H1 (cell line): Measurements from ENCODE around the gene TMEM63C. TPM values are rescaled to one million over a fixed set of nuclear protein-coding genes. Genes with fewer than 3 reads are reported as not detected.

Experiments
- CTCF ChIA-PET: fragments of 300-600 bp; sonication (Branson Sonifier 250); formaldehyde crosslinking; loops from one replicate; lab custom pipeline; 2021; ENCODE audit not compliant: partially characterized antibody; lab: Charles Lee
- POLR2A ChIA-PET: fragments of 300-600 bp; sonication (Branson Sonifier 250); formaldehyde crosslinking; loops from one replicate; lab custom pipeline; 2021; ENCODE audit warnings: inconsistent platforms; ENCODE audit not compliant: partially characterized antibody; lab: Charles Lee
- DNase-seq, 2 experiments: peaks; one replicate each; pipeline versions ENCODE4 v3.0.0 to v3.0.0-alpha.2; 2010 to 2022; ENCODE audit warnings: low spot score in 2 of 2, low read depth in 1 of 2, mixed read lengths in 1 of 2
- FAIRE-seq: peaks from 2 replicates; lab custom pipeline; 2011; peaks lifted over from hg19 to GRCh38; lab: Jason Lieb, UNC
- H2AFZ ChIP-seq: 2 replicates; pipeline ENCODE4 v1.8.1; 2012; ENCODE audit warnings: low read length, inconsistent platforms
- H2AK5ac ChIP-seq: 2 replicates; pipeline ENCODE4 v1.6.1; 2013; ENCODE audit warnings: low read depth, low read length
- H2BK120ac ChIP-seq: replicated peaks from 2 replicates; pipeline ENCODE3; 2013; ENCODE audit warnings: low read depth, low read length, inconsistent platforms
- H2BK12ac ChIP-seq: 2 replicates; pipeline ENCODE4 v1.6.1; 2013; ENCODE audit warnings: low read depth, low read length
- H2BK15ac ChIP-seq: 2 replicates; pipeline ENCODE4 v1.6.1; 2013; ENCODE audit warnings: low read length
- H2BK20ac ChIP-seq: 2 replicates; pipeline ENCODE4 v1.6.1; 2013; ENCODE audit warnings: low read length
- H2BK5ac ChIP-seq: 2 replicates; pipeline ENCODE4 v1.6.1; 2013; ENCODE audit warnings: low read depth, low read length
- H3K14ac ChIP-seq: 2 replicates; pipeline ENCODE4 v1.6.1; 2013; ENCODE audit warnings: inconsistent platforms; ENCODE audit not compliant: insufficient read length
- H3K18ac ChIP-seq: 2 replicates; pipeline ENCODE4 v1.6.1; 2013; ENCODE audit warnings: low read length; ENCODE audit errors: extremely low read depth
- H3K23ac ChIP-seq: 2 replicates; pipeline ENCODE4 v1.6.1; 2013; ENCODE audit warnings: inconsistent platforms; ENCODE audit not compliant: insufficient read length
- H3K23me2 ChIP-seq: 2 replicates; pipeline ENCODE4 v1.6.1; 2013; ENCODE audit warnings: low read depth, low read length
- H3K27ac ChIP-seq: 2 replicates; pipeline ENCODE4 v1.6.1; 2011; ENCODE audit warnings: low read depth, low read length, inconsistent platforms
- H3K27me3 ChIP-seq, 4 experiments: replicated peaks in 1 of 4; 1 replicate in 1 of 4; 2 replicates in 3 of 4; pipeline versions ENCODE4 v1.6.1 to v1.8.1; 2011 to 2013; ENCODE audit warnings: low read length in 3 of 4, mild to moderate bottlenecking in 3 of 4, inconsistent platforms in 2 of 4, mixed read lengths in 2 of 4, moderate library complexity in 1 of 4; ENCODE audit not compliant: control insufficient read depth in 3 of 4, insufficient read depth in 3 of 4; ENCODE audit errors: extremely low read depth in 1 of 4
- H3K36me3 ChIP-seq, 4 experiments: 2 replicates each; pipeline versions ENCODE4 v1.6.1 to v1.8.1; 2011 to 2013; ENCODE audit warnings: mild to moderate bottlenecking in 4 of 4, low read length in 3 of 4, moderate library complexity in 2 of 4, control low read depth in 1 of 4, inconsistent platforms in 1 of 4; ENCODE audit not compliant: insufficient read depth in 4 of 4, control insufficient read depth in 2 of 4
- H3K4ac ChIP-seq: replicated peaks from 2 replicates; pipeline ENCODE3; 2013; ENCODE audit warnings: low read length, low read depth, mixed read lengths, inconsistent platforms; ENCODE audit not compliant: insufficient read length
- H3K4me1 ChIP-seq, 4 experiments: replicated peaks in 1 of 4; 1 replicate in 1 of 4; 2 replicates in 3 of 4; pipeline versions ENCODE4 v1.6.1 to v1.8.1; 2011 to 2013; ENCODE audit warnings: low read length in 3 of 4, inconsistent platforms in 2 of 4, mixed read lengths in 1 of 4; ENCODE audit not compliant: insufficient read depth in 4 of 4, control insufficient read depth in 3 of 4
- H3K4me2 ChIP-seq, 2 experiments: 2 replicates each; pipeline versions ENCODE4 v1.6.1 to v1.8.1; 2011 to 2013; ENCODE audit warnings: low read depth in 2 of 2, low read length in 2 of 2, control low read depth in 1 of 2, inconsistent platforms in 1 of 2, mild to moderate bottlenecking in 1 of 2; ENCODE audit not compliant: insufficient read depth in 1 of 2
- H3K4me3 ChIP-seq, 4 experiments: fragments of 200-600, 300-600 bp in 1 of 4; sonication (generic), shearing (Covaris generic), sonication (Bioruptor Twin) in 1 of 4; 2 replicates each; pipeline versions ENCODE4 v1.5.1 to v1.8.1; 2011 to 2016; ENCODE audit warnings: low read length in 4 of 4, low read depth in 3 of 4, control low read depth in 2 of 4, inconsistent platforms in 2 of 4, mild to moderate bottlenecking in 2 of 4, mixed read lengths in 1 of 4, moderate library complexity in 1 of 4; ENCODE audit not compliant: insufficient read depth in 2 of 4; ENCODE audit errors: extremely low read depth in 1 of 4
- H3K56ac ChIP-seq: replicated peaks from 2 replicates; pipeline ENCODE3; 2013; ENCODE audit warnings: low read depth, mild to moderate bottlenecking, mixed read lengths, low read length, inconsistent platforms; ENCODE audit not compliant: insufficient read length
- H3K79me1 ChIP-seq: 2 replicates; pipeline ENCODE4 v1.6.1; 2013; ENCODE audit warnings: low read depth, low read length, control low read depth
- H3K79me2 ChIP-seq, 2 experiments: 2 replicates each; pipeline versions ENCODE4 v1.6.1 to v1.8.1; 2012 to 2013; ENCODE audit warnings: low read length in 2 of 2, mild to moderate bottlenecking in 2 of 2, inconsistent platforms in 1 of 2; ENCODE audit not compliant: insufficient read depth in 2 of 2, control insufficient read depth in 1 of 2
- H3K9ac ChIP-seq, 4 experiments: replicated peaks in 1 of 4; 1 replicate in 1 of 4; 2 replicates in 3 of 4; pipeline versions ENCODE4 v1.6.1 to v1.8.1; 2011 to 2013; ENCODE audit warnings: low read depth in 3 of 4, low read length in 3 of 4, control low read depth in 2 of 4, mild to moderate bottlenecking in 2 of 4, moderate library complexity in 2 of 4, inconsistent platforms in 1 of 4; ENCODE audit errors: extremely low read depth in 1 of 4
- H3K9me3 ChIP-seq, 2 experiments: 2 replicates each; pipeline versions ENCODE4 v1.6.1 to v1.8.1; 2012 to 2013; ENCODE audit warnings: mild to moderate bottlenecking in 2 of 2, moderate library complexity in 2 of 2, control low read depth in 1 of 2, inconsistent platforms in 1 of 2, low read depth in 1 of 2, low read length in 1 of 2, mixed read lengths in 1 of 2; ENCODE audit not compliant: insufficient read depth in 2 of 2
- H4K20me1 ChIP-seq, 2 experiments: replicated peaks in 1 of 2; 2 replicates each; pipeline versions ENCODE3 to v1.8.1; 2011 to 2013; ENCODE audit warnings: inconsistent platforms in 2 of 2, low read length in 2 of 2, mild to moderate bottlenecking in 1 of 2; ENCODE audit not compliant: insufficient read depth in 2 of 2, control insufficient read depth in 1 of 2
- H4K5ac ChIP-seq: 2 replicates; pipeline ENCODE4 v1.6.1; 2013; ENCODE audit warnings: low read length, low read depth, mixed read lengths, inconsistent platforms; ENCODE audit not compliant: insufficient read length
- H4K8ac ChIP-seq: 2 replicates; pipeline ENCODE4 v1.8.0; 2013; ENCODE audit warnings: mild to moderate bottlenecking, moderate library complexity, low read length, inconsistent platforms; ENCODE audit not compliant: insufficient read depth; ENCODE audit errors: extremely low read depth
- H4K91ac ChIP-seq: replicated peaks from 2 replicates; pipeline ENCODE3; 2013; ENCODE audit warnings: low read length, mixed read lengths, inconsistent platforms; ENCODE audit not compliant: insufficient read length
- CREB1 ChIP-seq: IDR thresholded peaks from 2 replicates; pipeline ENCODE4 v1.6.1; 2012; ENCODE audit warnings: inconsistent platforms
- CTCF ChIP-seq, 3 experiments: IDR thresholded peaks; 1 replicate in 2 of 3; 2 replicates in 1 of 3; pipeline versions ENCODE4 v1.5.1 to v1.6.1; 2011; ENCODE audit warnings: low read length in 3 of 3, mild to moderate bottlenecking in 3 of 3, inconsistent platforms in 2 of 3, low read depth in 1 of 3, moderate library complexity in 1 of 3; ENCODE audit not compliant: insufficient read depth in 1 of 3; ENCODE audit errors: control extremely low read depth in 1 of 3
- EGR1 ChIP-seq: IDR thresholded peaks from 2 replicates; pipeline ENCODE4 v1.6.1; 2011; ENCODE audit warnings: low read depth, low read length, borderline replicate concordance
- RAD21 ChIP-seq, 2 experiments: IDR thresholded peaks in 1 of 2; conservative IDR thresholded peaks in 1 of 2; 2 replicates each; pipeline ENCODE4 v1.6.1; 2011; ENCODE audit warnings: low read depth in 2 of 2, low read length in 2 of 2, improper control_type of control experiment in 1 of 2, inconsistent platforms in 1 of 2, mild to moderate bottlenecking in 1 of 2, moderate library complexity in 1 of 2
- SIN3A ChIP-seq, 2 experiments: IDR thresholded peaks in 1 of 2; conservative IDR thresholded peaks in 1 of 2; 2 replicates each; pipeline ENCODE4 v1.6.1; 2011 to 2012; ENCODE audit warnings: low read length in 2 of 2, improper control_type of control experiment in 1 of 2, low read depth in 1 of 2, mild to moderate bottlenecking in 1 of 2
- TAF1 ChIP-seq: IDR thresholded peaks from 2 replicates; pipeline ENCODE4 v1.6.1; 2011; ENCODE audit warnings: mild to moderate bottlenecking, low read depth, low read length
- YY1 ChIP-seq: IDR thresholded peaks from 2 replicates; pipeline ENCODE4 v1.6.1; 2011; ENCODE audit warnings: low read depth, mild to moderate bottlenecking, low read length
- WGBS, 2 experiments: shearing (Covaris generic) in 1 of 2; methylation state at CpG; one replicate each; pipeline versions ENCODE4 v1.1.6 to v1.1.7; 2013 to 2015; ENCODE audit warnings: low lambda C conversion rate in 2 of 2, mixed read lengths in 2 of 2, inconsistent platforms in 1 of 2, low coverage in 1 of 2, missing lambda C conversion rate in 1 of 2; ENCODE audit not compliant: insufficient replicate concordance in 2 of 2, insufficient coverage in 1 of 2, insufficient read length in 1 of 2; ENCODE audit errors: extremely low coverage in 1 of 2, missing lambda C conversion rate in 1 of 2; 5-methylcytosine and 5-hydroxymethylcytosine counted together
- polyA plus RNA-seq, 7 experiments: library from polyadenylated mRNA; depleted of rRNA in 3 of 7; stranded (reverse) in 5 of 7; unstranded in 2 of 7; fragments of >200 nt in 5 of 7; fragments of 200-250 nt in 2 of 7; gene quantifications; 1 replicate in 5 of 7; 2 replicates in 1 of 7; 4 replicates in 1 of 7; pipeline versions ENCODE4 v1.2.1 to v1.2.3, GENCODE V29; 2011 to 2013; ENCODE audit warnings: missing spikeins in 2 of 7, mixed read lengths in 2 of 7
- total RNA-seq: library from RNA; stranded (reverse); fragmentation: NEBNext Ultra II Directional; extraction: Animal tissue kit (Norgen Biotek cat#: 25700); gene quantifications from 2 replicates; pipeline ENCODE4 v1.2.1, GENCODE V29; 2021

Gene TMEM63C
- total and polyA plus RNA-seq, 2 of the 8 experiments (the other 6 are each of a cell fraction or from before 2014, with no cell fraction given): 3.0 to 7.6 TPM

- Histone ChIP-seq H3K4me2 (no peak overlapping the region), H3K18ac (no peak overlapping the region), H3K14ac (no peak overlapping the region), H3K23me2 (no peaks in the 10 kb centered on the region), H3K23ac (no peak overlapping the region), H2BK12ac (no peak overlapping the region), H3K27me3 (no peaks in the 10 kb centered on the region), H3K36me3 (peaks cover 0 to 9% (median 3%) of the 10 kb centered on the region in 4 experiments; a peak in 3 of 8 replicates), H3K79me2 (no peaks in the 10 kb centered on the region), H3K4ac (no peak overlapping the region), H2AFZ (no peak overlapping the region), H2BK5ac (no peak overlapping the region), H3K9ac (no peak overlapping the region), H4K20me1 (peaks cover 0 to 3% of the 10 kb centered on the region in 2 experiments), H3K9me3 (no peaks in the 10 kb centered on the region), H3K79me1 (no peaks in the 10 kb centered on the region; the same call in 1 of the 2 replicates), H4K91ac (no peak overlapping the region), H4K8ac (no peak overlapping the region), H3K27ac (no peak overlapping the region), H2BK15ac (no peak overlapping the region), H2BK20ac (no peak overlapping the region), H3K4me3 (no peak overlapping the region), H4K5ac (no peak overlapping the region), H3K56ac (no peak overlapping the region), H2AK5ac (no peak overlapping the region), H3K4me1 (peaks cover 0 to 5% (median 0%) of the 10 kb centered on the region in 4 experiments; a peak in 1 of 7 replicates), H2BK120ac (no peak overlapping the region)
- DNase-seq (peak; percentile 83 to 90), FAIRE-seq (peak; percentile 97)
- ChIA-PET CTCF (interaction anchor here (0.6 to 22.3 kb wide), 37 partner anchors 8 to 604 kb away, joined by 3 to 353 read pairs (median 4); partner anchors contain the start of genes SAMD15 and TMED8), POLR2A (interaction anchor here (0.6 kb wide), 1 partner anchor 20 kb away, joined by 3 read pairs; the partner anchor contains the start of genes GSTZ1 and POMT2)
- 56% methylated on average over 10 of the region's 10 CpGs; no CpG with 5 or more reads in 1 of the 2 experiments for WGBS, 2 experiments
- peak; percentile 87 to 95 for TF ChIP-seq RAD21 (IDR thresholded peaks at IDR 0.05 in 1 of 2, conservative IDR thresholded peaks at IDR 0.05 in 1 of 2; ENCODE audit: low read depth in 2 of 2, low read length in 2 of 2)
- TF ChIP-seq SIN3A (conservative IDR thresholded peaks at IDR 0.05 in 1 of 2, IDR thresholded peaks at IDR 0.05 in 1 of 2; ENCODE audit: low read depth in 1 of 2, low read length in 2 of 2): peak in 1 of 2 experiments; percentile 57; a peak in 1 of 4 replicates
- peak; percentile 81 to 98 (median 91) for TF ChIP-seq CTCF (IDR thresholded peaks at IDR 0.05; ENCODE audit: control extremely low read depth in 1 of 3, insufficient read depth in 1 of 3, low read depth in 1 of 3, low read length in 3 of 3)
- TF ChIP-seq EGR1: no peak
- TF ChIP-seq YY1: 0 out of 2 replicates have a peak, but pooled peaks have one; percentile 42
- no peak for TF ChIP-seq TAF1
- 0 out of 2 replicates have a peak, but pooled peaks have one; percentile 30 for TF ChIP-seq CREB1
Measured at GRCh38 chr14:77301103-77301502, 119.5 kb downstream of the TMEM63C start.
